Endothelial cell of hepatic sinusoid (primary cell): Measurements from ENCODE around the gene GBF1.

Experiments
- in situ Hi-C: cut with HindIII; loops from 2 replicates; pipeline ENCODE4 v1.10.0; 2017; ENCODE audit warnings: low sequenced_read_pairs

Gene GBF1

DNA sequence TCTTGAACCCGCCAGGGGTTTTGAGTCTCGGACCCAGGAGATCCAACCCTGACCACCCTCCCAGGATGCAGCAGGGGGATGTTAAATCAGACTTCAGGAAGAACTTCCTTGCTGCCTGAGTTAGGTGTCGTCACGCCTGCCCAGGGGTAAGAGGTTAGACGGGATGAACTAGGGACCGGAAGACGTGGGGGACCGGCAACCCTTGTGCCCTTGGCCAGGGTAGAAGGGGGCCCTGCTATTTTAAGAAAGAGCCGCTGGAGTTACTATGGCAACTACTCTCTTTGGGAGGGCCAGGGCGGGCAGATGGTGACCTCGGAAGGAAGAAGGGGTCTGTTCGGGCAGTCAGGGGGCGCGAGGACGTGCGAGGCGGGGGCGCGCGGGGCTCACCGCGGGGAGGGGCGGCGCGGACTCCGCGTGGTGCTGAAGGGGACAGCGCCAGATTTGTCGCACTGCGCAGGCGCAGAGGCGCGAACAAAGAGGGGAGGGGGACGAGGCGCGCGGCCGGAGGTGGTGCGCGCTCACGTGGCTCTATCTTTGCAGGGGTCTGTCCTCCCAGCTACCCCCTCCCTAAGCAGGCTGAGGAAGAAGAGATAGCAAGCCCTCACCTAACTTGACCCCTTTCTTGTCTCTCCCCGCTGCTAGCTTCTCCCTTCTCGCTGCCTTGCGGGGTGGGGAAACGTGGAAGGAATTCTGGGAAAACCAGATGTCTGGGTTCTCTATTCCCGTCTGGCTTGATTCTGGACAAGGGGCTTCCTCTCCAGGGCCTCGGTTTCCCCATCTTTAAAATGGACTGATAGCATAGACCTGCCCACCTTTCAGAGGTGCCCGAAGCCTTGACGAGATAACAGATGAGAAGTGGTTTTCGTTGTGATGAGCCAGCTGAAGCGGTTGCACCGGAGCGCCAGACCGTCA is 174.2 kb downstream of the GBF1 start:
- in situ Hi-C loops: no loop called here

DNA sequence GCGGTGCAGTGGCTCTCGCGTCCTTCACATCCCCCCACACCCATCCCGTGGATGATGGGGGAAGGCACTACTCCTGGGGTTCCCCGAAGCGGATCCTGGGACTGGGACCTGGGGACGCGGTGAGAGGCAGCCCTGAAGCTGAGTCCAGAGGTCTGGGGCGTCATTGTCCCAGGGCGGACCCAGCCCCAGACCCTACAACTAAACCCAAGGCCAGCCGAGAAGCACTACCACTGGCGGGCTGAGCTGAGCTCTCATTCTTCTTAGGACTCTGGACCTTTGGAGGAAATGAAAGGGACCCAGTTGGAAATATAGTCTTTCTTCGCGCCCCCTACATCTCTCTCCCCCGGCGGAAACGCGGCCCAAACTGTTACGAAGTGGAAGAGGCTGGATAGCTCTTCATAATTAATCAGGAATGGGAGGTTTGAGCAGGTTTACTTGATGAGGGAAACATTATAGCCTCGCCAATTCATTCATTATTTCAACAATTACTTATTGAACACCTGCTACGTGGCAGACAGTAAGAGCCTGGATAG is 174.9 kb downstream of the GBF1 start:
- in situ Hi-C loops: no loop called here

DNA sequence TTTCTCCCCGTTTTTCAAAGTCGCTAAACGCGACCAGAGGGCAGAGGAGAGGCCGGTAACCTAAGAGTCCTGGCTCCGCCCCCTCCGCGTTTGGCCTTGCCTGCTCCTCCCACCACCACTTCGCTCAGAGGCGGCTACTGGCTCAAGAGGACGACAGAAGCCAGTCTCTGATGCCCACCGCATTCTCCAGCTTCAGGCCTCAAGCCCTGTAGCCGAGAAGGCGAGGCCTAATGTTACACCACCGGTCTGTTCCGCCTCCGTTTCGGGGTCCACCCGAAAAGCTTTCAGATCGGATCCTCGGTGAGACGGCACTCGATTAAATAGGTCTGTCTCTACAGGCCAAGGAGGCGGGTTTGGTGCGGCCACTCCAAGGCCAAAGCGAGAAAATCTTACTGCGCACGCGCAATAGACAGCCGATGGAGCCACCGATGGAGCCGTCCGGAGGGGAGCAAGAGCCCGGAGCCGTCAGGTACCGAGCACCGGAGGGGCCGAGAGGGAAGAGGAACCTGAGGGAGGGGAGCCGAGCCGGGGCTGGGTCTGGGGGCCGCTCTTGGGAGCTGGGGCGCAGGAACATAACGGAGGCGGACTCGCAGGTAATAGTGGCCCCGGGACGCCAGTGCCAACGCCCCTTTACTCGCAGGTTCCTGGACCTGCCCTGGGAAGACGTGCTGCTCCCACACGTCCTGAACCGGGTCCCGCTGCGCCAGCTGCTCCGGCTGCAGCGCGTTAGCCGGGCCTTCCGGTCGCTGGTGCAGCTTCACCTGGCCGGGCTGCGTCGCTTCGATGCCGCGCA is 175.6 kb downstream of the GBF1 start, which contains the start of gene FBXL15:
Gene FBXL15 (plus strand): TSS at position 123 of the 793 bp plus-strand sequence. CDS start 294 bp downstream, at position 417.
- in situ Hi-C loops: no loop called here

DNA sequence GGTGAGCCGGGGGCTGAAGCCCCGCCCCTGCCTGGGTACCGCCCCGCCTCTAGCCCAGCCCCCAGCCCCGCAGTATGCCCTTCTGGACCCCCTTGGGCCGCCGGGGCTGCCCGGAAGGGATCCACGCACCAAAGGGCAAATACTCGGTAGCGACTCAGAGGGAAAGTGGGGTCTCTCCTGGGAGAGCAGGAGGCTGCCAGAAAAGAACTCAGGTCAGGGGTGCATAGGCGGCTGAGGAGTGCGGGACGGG is 176.1 kb downstream of the GBF1 start:
- in situ Hi-C loops: no loop called here

DNA sequence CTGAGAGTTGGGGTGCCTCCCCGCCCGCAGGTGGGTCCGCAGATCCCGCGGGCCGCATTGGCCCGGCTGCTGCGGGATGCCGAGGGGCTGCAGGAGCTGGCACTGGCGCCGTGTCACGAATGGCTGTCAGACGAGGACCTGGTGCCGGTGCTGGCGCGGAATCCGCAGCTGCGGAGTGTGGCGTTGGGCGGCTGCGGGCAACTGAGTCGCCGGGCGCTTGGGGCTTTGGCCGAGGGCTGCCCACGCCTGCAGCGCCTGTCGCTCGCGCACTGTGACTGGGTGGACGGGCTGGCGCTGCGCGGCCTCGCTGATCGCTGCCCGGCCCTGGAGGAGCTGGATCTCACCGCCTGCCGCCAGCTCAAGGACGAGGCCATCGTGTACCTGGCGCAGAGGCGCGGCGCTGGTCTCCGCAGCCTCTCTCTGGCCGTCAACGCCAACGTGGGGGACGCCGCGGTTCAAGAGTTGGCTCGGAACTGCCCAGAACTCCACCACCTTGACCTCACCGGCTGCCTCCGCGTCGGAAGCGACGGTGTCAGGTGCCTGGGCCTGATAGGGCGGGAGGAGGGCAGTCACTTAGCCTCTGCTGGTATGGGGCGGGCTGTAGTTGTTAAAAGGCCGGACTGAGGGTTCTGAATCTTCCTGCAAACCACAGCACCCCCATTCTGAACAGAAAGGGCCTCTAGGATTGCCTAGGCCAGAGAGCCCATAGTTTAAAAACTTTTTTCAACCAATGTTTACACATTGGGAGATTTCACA is 176.6 kb downstream of the GBF1 start:
- in situ Hi-C loops: no loop called here

DNA sequence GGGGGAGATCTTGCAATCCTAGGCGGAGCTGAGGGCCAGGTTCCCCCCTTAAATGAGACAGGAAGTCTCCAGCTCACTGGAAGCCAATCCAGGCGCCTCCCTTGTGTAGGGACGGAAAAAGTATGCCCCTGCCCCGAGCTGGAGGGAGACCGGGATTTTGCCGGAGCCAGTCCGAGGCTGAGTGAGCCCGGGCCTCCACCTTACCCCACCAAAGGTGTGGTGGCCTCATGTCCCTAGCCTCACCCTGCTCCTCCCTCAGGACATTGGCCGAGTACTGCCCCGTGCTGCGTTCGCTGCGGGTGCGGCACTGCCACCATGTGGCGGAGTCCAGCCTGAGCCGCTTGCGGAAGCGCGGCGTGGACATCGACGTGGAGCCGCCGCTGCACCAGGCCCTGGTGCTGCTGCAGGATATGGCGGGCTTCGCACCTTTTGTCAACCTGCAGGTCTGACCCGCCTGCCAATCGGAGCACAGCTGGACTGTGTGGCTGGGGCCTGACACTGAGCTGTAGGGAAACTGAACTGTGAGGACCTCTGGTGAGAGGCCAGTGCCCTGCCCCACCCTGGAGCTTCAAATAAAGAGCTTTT is 177.3 kb downstream of the GBF1 start:
- in situ Hi-C loops: no loop called here

DNA sequence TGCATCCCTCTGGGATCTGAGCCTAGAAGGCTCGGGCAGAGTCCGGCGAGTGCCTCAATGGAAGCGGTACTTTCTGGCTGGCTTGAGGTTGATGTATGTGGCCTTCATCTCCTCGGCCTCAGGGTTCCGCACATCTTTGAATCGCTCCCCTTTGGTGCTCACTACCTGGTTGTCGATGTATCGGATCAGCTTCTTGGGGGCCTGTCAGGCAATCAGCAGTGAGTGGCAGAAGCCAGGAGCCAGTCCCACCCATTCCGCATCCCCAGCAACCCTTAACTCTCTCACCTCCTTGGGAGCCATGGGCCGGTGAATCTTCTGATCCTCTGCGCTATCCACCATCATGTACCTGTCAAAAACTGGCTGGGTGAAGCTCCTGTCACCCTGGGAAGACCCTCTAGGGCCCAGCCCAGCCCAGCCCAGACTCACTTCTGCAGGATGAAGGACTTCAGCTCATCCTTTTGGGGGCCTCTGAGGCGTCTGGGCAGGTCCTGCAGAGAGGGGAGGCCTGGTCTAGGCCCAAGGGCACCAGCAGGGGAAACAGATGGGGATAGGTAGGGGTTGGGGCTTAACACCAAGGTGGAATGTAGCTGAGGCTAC is 178.1 kb downstream of the GBF1 start:
- in situ Hi-C loops: no loop called here

DNA sequence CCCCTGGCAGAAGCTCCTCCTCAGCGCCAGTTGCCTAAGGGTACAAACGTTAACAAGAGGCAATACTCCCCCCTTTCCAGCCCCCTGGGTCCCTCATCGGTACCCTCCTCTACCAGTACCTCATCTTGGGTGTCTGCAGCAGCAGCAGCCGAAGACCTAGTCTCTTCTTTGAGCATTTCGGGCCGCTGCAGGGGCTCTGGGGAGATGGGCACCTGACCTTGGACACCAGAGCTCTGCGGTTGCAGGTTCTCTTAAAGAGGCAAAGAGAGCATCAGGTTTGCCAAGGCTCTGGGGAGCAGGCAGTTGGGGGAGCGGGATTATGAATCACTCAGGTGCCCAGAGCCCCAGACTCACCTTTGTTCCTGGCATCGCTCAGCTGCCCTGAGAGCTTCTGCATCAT is 178.8 kb downstream of the GBF1 start:
- in situ Hi-C loops: no loop called here

DNA sequence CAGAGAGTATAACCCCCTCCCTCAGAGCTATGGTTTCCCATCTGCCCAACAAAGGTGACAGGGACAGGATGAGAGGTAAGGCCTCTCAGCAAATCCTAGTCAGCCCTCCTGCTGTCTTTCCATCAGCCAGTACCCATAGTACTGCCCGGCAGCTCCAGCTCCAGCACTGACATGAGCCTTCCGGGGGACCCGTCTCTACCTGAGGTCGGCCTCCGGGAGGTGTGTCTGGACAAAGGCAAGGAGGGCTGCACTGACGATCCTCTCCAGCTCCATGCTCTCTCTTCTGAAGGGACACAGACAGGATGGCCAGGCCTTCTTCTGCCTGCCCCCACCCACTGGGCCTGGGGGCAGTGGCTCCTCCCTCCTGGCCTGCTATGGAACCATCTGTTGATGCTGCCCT is 179.6 kb downstream of the GBF1 start:
- in situ Hi-C loops: no loop called here

DNA sequence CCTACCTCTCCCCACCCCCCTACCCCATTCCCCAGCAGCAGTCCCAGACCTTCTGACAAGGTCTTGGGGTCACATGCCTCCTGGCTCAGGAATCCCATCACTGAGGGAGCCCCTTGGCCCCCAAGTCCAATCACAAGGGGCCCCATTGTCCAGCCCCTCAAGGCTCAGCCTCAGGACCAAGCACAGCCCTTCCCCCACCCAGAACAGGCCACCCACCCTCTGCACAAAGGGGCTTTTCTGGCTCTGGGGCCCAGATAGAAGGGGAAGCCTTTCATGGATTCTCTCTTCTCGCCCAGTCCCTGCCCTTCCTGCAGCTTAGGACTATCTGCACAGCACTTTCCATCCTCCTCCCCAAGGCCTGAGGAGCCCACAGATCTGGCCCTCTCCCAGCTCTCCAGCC is 180.1 kb downstream of the GBF1 start:
- in situ Hi-C loops: no loop called here

DNA sequence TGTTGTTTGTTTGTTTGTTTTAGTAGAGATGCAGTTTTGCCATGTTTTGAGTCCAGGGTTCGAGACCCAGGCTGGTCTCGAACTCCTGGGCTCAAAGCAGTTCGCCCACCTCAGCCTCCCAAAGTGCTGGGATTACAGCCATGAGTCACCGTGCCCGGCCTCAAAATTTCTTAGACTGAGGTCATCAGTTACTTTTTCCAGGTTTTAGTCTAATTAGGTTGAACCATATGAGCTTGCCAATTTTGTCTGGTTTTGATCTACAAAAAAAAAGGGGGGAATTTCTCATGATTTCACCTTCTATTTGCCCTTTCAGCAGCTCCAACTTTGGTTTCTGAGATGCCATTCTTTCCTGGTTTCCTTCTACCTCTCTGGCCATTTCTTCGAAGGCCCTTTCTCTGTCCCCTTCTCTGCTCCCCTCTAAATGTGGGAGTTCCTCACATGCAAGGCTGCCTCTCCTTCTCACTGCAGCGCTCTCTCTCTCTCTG is 181.5 kb downstream of the GBF1 start:
- in situ Hi-C loops: no loop called here

DNA sequence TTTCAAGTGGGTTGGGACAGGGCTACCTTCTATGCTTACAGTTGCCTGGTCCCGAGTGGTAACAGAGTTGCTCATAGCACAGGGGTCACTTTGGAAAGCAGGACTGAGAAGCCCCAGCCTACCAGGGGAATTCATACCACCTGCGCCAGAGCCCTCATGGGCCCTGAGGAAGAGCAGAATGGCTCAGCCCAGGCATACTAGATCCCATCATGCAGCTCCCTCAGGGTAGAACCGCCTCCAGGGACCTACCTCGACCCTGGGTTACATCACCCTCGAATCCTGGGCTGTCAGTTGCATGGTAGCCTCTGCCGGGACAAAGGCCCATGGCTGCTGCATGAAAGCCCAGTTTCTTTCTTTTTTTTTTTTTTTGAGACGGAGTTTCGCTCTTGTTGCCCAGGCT is 184.1 kb downstream of the GBF1 start:
- in situ Hi-C loops: no loop called here

DNA sequence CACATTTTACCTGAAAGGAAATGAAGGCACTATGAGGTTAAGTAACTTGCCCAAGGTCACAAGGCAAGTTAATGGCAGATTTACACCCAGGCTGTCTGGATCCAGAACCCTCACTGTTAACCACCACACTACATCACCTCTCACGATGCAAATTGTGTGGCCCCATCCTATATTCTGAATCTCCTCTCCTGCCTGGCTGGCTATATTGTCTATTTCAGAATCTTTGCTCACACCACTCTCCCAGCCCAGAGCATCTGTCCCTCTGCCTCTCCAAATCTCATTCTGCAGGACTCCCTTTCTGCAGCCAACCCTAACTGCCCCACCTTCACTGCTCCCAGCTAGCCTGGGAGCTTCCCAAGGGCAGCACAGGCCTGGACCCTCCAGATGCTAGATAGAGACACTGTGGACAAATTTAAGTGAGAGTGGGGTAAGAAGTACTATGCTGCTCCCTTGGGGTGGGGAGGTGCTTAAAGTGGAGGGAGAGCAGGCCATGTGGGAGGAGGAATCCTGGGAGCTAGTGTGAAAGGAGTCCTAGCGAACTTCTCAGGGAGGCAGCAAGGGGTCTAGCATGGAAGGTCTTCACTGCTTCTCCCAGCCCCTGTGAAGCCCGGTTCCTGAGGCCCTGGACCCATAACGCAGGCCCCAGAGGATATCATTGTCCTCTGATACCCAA is 186.3 kb downstream of the GBF1 start:
- in situ Hi-C loops: loop anchor here (5.0 kb wide), 1 partner anchor 49 kb away; no protein-coding TSS in a partner anchor
